K562 (cell line): ENCODE data around the gene GRAPL. TPM values are rescaled to one million over a fixed set of nuclear protein-coding genes. Genes with fewer than 3 reads are reported as not detected.
"Not testable (repeated sequence)": the region's sequence is repeated elsewhere in the genome, so short reads cannot be mapped to it uniquely, and the experiment has no call there.

Experiments
- E4F1 ChIP-seq: fragments of 250-450 bp; sonication (Bioruptor Pico); IDR thresholded peaks from 2 replicates; pipeline ENCODE4 v1.5.0; 2021; ENCODE audit warnings: mild to moderate bottlenecking, borderline replicate concordance
- FOXA3 ChIP-seq, 2 experiments: fragments of 450-650 bp in 1 of 2; sonication (generic) in 1 of 2; formaldehyde crosslinking; IDR thresholded peaks in 1 of 2; conservative IDR thresholded peaks in 1 of 2; 2 replicates each; pipeline versions ENCODE4 v1.4.0 to v1.8.0; 2020 to 2022; ENCODE audit warnings: mild to moderate bottlenecking in 2 of 2, missing genetic modification reagents in 1 of 2
- FOXK2 ChIP-seq, 2 experiments: fragments of 450-650 bp; IDR thresholded peaks in 1 of 2; conservative IDR thresholded peaks in 1 of 2; 2 replicates each; pipeline ENCODE4 v1.6.1; 2016; ENCODE audit warnings: low read depth in 2 of 2, mild to moderate bottlenecking in 1 of 2
- HIVEP1 ChIP-seq: fragments of 250-450 bp; sonication (Bioruptor Pico); IDR thresholded peaks from 2 replicates; pipeline ENCODE4 v1.4.0; 2020; ENCODE audit warnings: mild to moderate bottlenecking
- HMG20A ChIP-seq: fragments of 450-650 bp; formaldehyde crosslinking; conservative IDR thresholded peaks from 2 replicates; pipeline ENCODE4 v1.4.0; 2020; ENCODE audit warnings: mild to moderate bottlenecking, mixed read lengths
- HNRNPUL1 ChIP-seq: fragments of 200-400 bp; formaldehyde crosslinking; IDR thresholded peaks from 2 replicates; pipeline ENCODE4 v1.6.1; 2017; ENCODE audit warnings: low read length
- NCOA1 ChIP-seq: fragments of 450-650 bp; IDR thresholded peaks from 2 replicates; pipeline ENCODE4 v1.6.1; 2016; ENCODE audit warnings: low read depth
- NONO ChIP-seq, 2 experiments: fragments of 200-400 bp in 1 of 2; fragments of 450-650 bp in 1 of 2; formaldehyde crosslinking in 1 of 2; IDR thresholded peaks; 2 replicates each; pipeline ENCODE4 v1.6.1; 2017; ENCODE audit warnings: low read depth in 2 of 2, mild to moderate bottlenecking in 2 of 2, moderate library complexity in 2 of 2, low read length in 1 of 2
- SOX6 ChIP-seq: fragments of 450-650 bp; IDR thresholded peaks from 2 replicates; pipeline ENCODE4 v1.6.1; 2014; ENCODE audit warnings: mild to moderate bottlenecking
- ZNF316 ChIP-seq: fragments of 450-650 bp; IDR thresholded peaks from 2 replicates; pipeline ENCODE4 v1.6.1; 2016
- ZNF324 ChIP-seq: fragments of 250-450 bp; sonication (Bioruptor Pico); IDR thresholded peaks from 2 replicates; pipeline ENCODE4 v1.4.0; 2020; ENCODE audit warnings: mild to moderate bottlenecking
- ZNF696 ChIP-seq: fragments of 250-450 bp; sonication (Bioruptor Pico); conservative IDR thresholded peaks from 2 replicates; pipeline ENCODE4 v1.4.0; 2020; ENCODE audit warnings: mild to moderate bottlenecking, moderate library complexity
- ZNF778 ChIP-seq: fragments of 450-650 bp; formaldehyde crosslinking; IDR thresholded peaks from 2 replicates; pipeline ENCODE4 v1.4.0; 2020; ENCODE audit warnings: mild to moderate bottlenecking, moderate library complexity
- polyA plus RNA-seq, 8 experiments: library from polyadenylated mRNA; depleted of rRNA in 4 of 8; stranded (reverse) in 5 of 8; unstranded in 3 of 8; fragments of >200 nt; fragmentation: Nextera tagmentation in 2 of 8; fragmentation: Illumina TruSeq in 1 of 8; extraction: Ambion mirVana in 2 of 8; extraction: Trizol in 1 of 8; gene quantifications; 2 replicates each; pipeline versions ENCODE4 v1.2.1 to v1.2.3, GENCODE V29; 2011 to 2014; ENCODE audit warnings: inconsistent platforms in 1 of 8, missing spikeins in 1 of 8
- total RNA-seq, 7 experiments: library from RNA; depleted of rRNA in 6 of 7; stranded (reverse); fragments of >200 nt in 6 of 7; fragmentation: Illumina TruSeq in 2 of 7; extraction: Trizol in 2 of 7; gene quantifications; 2 replicates each; pipeline versions ENCODE4 v1.2.1 to v1.2.3, GENCODE V29; 2011 to 2021; ENCODE audit warnings: low replicate concordance in 1 of 7
- TF ChIP-seq, protein P1 (sequence below): fragments of 250-450 bp; sonication (Bioruptor Pico); IDR thresholded peaks from 2 replicates; pipeline ENCODE4 v1.9.0; 2021; ENCODE audit warnings: mild to moderate bottlenecking, inconsistent platforms
- TF ChIP-seq, protein P2 (sequence below), 2 experiments: fragments of 450-650 bp; IDR thresholded peaks; 2 replicates each; pipeline ENCODE4 v1.6.1; 2018; ENCODE audit warnings: mild to moderate bottlenecking in 2 of 2, low read depth in 1 of 2; ENCODE audit not compliant: partially characterized antibody in 2 of 2
- TF ChIP-seq, protein P3 (sequence below), 2 experiments: fragments of 450-650 bp in 1 of 2; sonication (generic) in 1 of 2; formaldehyde crosslinking in 1 of 2; IDR thresholded peaks in 1 of 2; conservative IDR thresholded peaks in 1 of 2; 2 replicates each; pipeline versions ENCODE4 v1.6.1 to v1.8.1; 2016 to 2023; ENCODE audit warnings: mild to moderate bottlenecking in 2 of 2, moderate library complexity in 2 of 2, inconsistent platforms in 1 of 2, missing genetic modification reagents in 1 of 2

Gene GRAPL
- total and polyA plus RNA-seq, 9 of the 15 experiments (the other 6 are each of a cell fraction or from before 2014, with no cell fraction given) = 0.22 TPM; not detected in 8

- TF ChIP-seq, protein P1, sequence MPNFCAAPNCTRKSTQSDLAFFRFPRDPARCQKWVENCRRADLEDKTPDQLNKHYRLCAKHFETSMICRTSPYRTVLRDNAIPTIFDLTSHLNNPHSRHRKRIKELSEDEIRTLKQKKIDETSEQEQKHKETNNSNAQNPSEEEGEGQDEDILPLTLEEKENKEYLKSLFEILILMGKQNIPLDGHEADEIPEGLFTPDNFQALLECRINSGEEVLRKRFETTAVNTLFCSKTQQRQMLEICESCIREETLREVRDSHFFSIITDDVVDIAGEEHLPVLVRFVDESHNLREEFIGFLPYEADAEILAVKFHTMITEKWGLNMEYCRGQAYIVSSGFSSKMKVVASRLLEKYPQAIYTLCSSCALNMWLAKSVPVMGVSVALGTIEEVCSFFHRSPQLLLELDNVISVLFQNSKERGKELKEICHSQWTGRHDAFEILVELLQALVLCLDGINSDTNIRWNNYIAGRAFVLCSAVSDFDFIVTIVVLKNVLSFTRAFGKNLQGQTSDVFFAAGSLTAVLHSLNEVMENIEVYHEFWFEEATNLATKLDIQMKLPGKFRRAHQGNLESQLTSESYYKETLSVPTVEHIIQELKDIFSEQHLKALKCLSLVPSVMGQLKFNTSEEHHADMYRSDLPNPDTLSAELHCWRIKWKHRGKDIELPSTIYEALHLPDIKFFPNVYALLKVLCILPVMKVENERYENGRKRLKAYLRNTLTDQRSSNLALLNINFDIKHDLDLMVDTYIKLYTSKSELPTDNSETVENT (CRISPR knock-in tag) = peak; percentile 98
- TF ChIP-seq ZNF316 = peak; percentile 65; the same call in 1 of the 2 replicates
- TF ChIP-seq, protein P2, sequence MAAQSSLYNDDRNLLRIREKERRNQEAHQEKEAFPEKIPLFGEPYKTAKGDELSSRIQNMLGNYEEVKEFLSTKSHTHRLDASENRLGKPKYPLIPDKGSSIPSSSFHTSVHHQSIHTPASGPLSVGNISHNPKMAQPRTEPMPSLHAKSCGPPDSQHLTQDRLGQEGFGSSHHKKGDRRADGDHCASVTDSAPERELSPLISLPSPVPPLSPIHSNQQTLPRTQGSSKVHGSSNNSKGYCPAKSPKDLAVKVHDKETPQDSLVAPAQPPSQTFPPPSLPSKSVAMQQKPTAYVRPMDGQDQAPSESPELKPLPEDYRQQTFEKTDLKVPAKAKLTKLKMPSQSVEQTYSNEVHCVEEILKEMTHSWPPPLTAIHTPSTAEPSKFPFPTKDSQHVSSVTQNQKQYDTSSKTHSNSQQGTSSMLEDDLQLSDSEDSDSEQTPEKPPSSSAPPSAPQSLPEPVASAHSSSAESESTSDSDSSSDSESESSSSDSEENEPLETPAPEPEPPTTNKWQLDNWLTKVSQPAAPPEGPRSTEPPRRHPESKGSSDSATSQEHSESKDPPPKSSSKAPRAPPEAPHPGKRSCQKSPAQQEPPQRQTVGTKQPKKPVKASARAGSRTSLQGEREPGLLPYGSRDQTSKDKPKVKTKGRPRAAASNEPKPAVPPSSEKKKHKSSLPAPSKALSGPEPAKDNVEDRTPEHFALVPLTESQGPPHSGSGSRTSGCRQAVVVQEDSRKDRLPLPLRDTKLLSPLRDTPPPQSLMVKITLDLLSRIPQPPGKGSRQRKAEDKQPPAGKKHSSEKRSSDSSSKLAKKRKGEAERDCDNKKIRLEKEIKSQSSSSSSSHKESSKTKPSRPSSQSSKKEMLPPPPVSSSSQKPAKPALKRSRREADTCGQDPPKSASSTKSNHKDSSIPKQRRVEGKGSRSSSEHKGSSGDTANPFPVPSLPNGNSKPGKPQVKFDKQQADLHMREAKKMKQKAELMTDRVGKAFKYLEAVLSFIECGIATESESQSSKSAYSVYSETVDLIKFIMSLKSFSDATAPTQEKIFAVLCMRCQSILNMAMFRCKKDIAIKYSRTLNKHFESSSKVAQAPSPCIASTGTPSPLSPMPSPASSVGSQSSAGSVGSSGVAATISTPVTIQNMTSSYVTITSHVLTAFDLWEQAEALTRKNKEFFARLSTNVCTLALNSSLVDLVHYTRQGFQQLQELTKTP (IDR thresholded peaks at IDR 0.05; ENCODE audit: low read depth in 1 of 2, partially characterized antibody in 2 of 2) = peak; percentile 67 to 92
- peak; percentile 47 to 96; a peak in 3 of 4 replicates for TF ChIP-seq NONO (IDR thresholded peaks at IDR 0.05; ENCODE audit: low read depth in 2 of 2, low read length in 1 of 2)
- peak; percentile 86; the same call in 1 of the 2 replicates for TF ChIP-seq HIVEP1 (CRISPR knock-in tag)
- TF ChIP-seq SOX6 = peak; percentile 92
- peak; percentile 90 for TF ChIP-seq HMG20A
- peak; percentile 48; the same call in 1 of the 2 replicates for TF ChIP-seq NCOA1
- peak; percentile 96 for TF ChIP-seq ZNF696 (CRISPR knock-in tag)
- TF ChIP-seq, protein P3, sequence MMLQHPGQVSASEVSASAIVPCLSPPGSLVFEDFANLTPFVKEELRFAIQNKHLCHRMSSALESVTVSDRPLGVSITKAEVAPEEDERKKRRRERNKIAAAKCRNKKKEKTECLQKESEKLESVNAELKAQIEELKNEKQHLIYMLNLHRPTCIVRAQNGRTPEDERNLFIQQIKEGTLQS (IDR thresholded peaks at IDR 0.05) = not testable (repeated sequence)
- TF ChIP-seq, protein P3 (CRISPR knock-in tag; conservative IDR thresholded peaks at IDR 0.05) = peak; percentile 83
- TF ChIP-seq HNRNPUL1 = peak; percentile 90
- TF ChIP-seq ZNF778 (CRISPR knock-in tag) = peak; percentile 93
- peak; percentile 81; the same call in 1 of the 2 replicates for TF ChIP-seq E4F1 (CRISPR knock-in tag)
- peak in 1 of 2 experiments; percentile 37; a peak in 1 of 4 replicates for TF ChIP-seq FOXK2 (conservative IDR thresholded peaks at IDR 0.05 in 1 of 2, IDR thresholded peaks at IDR 0.05 in 1 of 2; ENCODE audit: low read depth in 2 of 2)
- peak in 1 of 2 experiments; percentile 52; a peak in 2 of 4 replicates for TF ChIP-seq FOXA3 (CRISPR knock-in tag; conservative IDR thresholded peaks at IDR 0.05 in 1 of 2, IDR thresholded peaks at IDR 0.05 in 1 of 2)
- peak; percentile 73 for TF ChIP-seq ZNF324 (CRISPR knock-in tag)
Measured at GRCh38 chr17:19111801-19112458, 15.5 kb upstream of the GRAPL start (continued).
